ENCODE measurements around the gene TBL3.

TBL3 gene

GRCh38 chr16:2025878-2026460 lies 54.1 kb downstream of the TBL3 start:
- no peak for DNase-seq (ENCODE audit: low read depth)
- H3K4me3 ChIP-seq (ENCODE audit: low read depth, low read length): peak overlapping the region; percentile 54

GRCh38 chr16:2026461-2027023 lies 54.7 kb downstream of the TBL3 start, which contains the start of gene NHERF2:
Gene NHERF2, plus strand, starts transcription at chr16:2026902. Its CDS starts 104 bp downstream, at chr16:2027006.
- DNase-seq (ENCODE audit: low read depth): no peak
- TF ChIP-seq CTCF (IDR thresholded peaks at IDR 0.05; ENCODE audit: control insufficient read depth, extremely low read depth, insufficient read depth): no peak
- peak within 1 kb of the TSS; percentile 86 for H3K4me3 ChIP-seq (ENCODE audit: low read depth, low read length)

More at GRCh38 chr16:2025878-2026460, 54.1 kb downstream of the TBL3 start:
- TF ChIP-seq CTCF (IDR thresholded peaks at IDR 0.05; ENCODE audit: control insufficient read depth, extremely low read depth, insufficient read depth): no peak

DNA sequence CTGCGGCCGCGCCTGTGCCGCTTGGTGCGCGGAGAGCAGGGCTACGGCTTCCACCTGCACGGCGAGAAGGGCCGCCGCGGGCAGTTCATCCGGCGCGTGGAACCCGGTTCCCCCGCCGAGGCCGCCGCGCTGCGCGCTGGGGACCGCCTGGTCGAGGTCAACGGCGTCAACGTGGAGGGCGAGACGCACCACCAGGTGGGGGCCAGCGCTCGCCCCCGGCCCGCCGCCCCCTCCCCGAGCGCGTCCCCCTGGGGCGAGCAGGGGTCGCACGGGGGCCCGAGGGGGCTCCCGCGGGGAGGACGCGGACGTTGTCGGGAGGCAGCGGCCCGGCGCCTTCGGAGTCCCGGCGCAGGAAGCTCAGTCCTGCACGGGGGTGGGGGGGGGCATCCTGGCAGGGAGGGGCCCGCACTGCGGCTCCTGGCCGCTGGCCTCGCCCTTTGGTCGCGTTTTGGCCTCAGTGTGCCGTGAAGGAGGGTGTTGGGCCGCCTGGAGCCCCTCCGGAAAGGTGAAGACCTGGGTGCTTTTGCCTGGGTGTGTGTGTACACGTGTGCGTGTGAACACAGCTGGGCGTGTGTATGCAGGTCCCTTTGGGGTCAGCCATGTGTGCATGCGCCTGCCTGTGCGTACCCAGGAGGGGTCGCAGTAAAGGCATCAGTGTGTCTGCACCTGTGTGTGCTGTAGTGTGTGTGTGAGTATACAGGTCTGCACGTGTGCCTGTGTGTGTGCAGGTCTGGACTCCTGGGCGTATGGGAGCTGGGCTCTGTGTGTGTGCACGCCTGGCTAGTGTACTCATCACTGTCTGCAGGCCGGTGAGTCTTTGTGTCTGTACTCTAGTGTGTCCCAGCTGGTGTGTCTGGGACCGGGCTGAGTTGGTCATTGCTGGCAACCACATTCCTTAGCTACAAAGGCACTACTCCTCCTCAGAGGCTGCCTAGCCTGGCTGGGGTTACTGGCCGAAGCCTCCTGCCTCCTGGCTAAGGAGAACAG lies 55.5 kb downstream of the TBL3 start:
- TF ChIP-seq CTCF (IDR thresholded peaks at IDR 0.05; ENCODE audit: control insufficient read depth, extremely low read depth, insufficient read depth): 0 out of 2 replicates have a peak, but pooled peaks have one; percentile 24
- no peak for DNase-seq (ENCODE audit: low read depth)
- peak overlapping the region; percentile 86 for H3K4me3 ChIP-seq (ENCODE audit: low read depth, low read length)

DNA sequence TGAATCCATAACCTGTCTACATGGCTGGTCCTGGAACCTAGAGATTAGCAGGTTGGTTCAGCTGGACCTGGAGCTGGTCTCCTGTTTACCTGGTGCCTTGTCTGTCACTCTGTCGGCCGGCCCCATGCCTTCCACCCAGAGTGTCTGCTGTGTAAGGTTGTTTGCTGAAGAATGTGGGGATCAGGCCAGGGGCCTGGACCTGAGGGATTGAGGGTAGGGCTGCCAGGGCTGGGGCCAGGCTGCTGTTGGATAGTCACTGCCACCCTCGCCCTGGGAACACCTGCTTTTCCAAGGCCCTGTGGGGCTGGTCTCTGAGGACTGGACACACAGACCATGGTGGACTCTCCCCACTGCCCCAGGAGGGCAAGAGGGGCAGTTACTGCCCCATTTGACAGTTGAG lies 56.3 kb downstream of the TBL3 start:
- no peak for DNase-seq (ENCODE audit: low read depth)
- no peak for TF ChIP-seq CTCF (IDR thresholded peaks at IDR 0.05; ENCODE audit: control insufficient read depth, extremely low read depth, insufficient read depth)
- peak overlapping the region; percentile 86 for H3K4me3 ChIP-seq (ENCODE audit: low read depth, low read length)

DNA sequence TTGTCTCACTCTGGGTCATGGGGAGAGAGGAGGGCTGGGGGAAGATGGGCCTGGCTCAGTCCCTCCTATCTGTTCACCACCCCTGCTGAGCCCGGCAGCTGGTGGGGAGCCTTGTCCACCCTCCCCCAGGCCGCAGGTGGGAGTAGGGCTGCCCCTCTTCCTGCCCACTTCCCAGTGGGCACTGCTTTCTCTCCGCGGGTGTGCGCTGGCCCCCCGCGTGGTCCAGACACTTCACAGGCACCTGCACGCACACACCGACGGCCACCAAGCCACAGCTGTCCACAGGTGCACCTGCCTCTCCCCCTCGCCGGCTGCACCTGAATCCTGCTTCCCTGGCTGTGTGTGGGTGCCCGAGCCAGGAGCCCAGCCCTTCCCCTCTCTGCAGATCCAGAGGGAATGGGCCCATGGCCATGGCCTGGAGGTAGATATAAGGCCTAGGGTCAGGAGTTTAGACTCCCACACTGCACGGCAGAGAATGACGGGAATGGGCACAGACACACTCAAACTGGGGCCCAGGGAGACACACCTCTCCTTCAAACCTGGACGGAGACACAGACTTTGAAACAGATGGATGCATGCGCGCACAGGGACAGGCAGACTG lies 56.9 kb downstream of the TBL3 start:
- H3K4me3 ChIP-seq (ENCODE audit: low read depth, low read length): peak overlapping the region; percentile 86
- no peak for DNase-seq (ENCODE audit: low read depth)
- no peak for TF ChIP-seq CTCF (IDR thresholded peaks at IDR 0.05; ENCODE audit: control insufficient read depth, extremely low read depth, insufficient read depth)

GRCh38 chr16:2029350-2029749 lies 57.5 kb downstream of the TBL3 start:
- no peak overlapping the region for H3K4me3 ChIP-seq (ENCODE audit: low read depth, low read length)
- no peak for TF ChIP-seq CTCF (IDR thresholded peaks at IDR 0.05; ENCODE audit: control insufficient read depth, extremely low read depth, insufficient read depth)
- no peak for DNase-seq (ENCODE audit: low read depth)
